NCI-H524 treated with DMSO at 0.1 percent for 48 hours (cell line): ENCODE data around the gene CENPN.

Experiments used
- DNase-seq: peaks from one replicate; lab custom pipeline; 2025; lab: John Stamatoyannopoulos, UW

Gene CENPN, protein sequence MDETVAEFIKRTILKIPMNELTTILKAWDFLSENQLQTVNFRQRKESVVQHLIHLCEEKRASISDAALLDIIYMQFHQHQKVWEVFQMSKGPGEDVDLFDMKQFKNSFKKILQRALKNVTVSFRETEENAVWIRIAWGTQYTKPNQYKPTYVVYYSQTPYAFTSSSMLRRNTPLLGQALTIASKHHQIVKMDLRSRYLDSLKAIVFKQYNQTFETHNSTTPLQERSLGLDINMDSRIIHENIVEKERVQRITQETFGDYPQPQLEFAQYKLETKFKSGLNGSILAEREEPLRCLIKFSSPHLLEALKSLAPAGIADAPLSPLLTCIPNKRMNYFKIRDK

DNA sequence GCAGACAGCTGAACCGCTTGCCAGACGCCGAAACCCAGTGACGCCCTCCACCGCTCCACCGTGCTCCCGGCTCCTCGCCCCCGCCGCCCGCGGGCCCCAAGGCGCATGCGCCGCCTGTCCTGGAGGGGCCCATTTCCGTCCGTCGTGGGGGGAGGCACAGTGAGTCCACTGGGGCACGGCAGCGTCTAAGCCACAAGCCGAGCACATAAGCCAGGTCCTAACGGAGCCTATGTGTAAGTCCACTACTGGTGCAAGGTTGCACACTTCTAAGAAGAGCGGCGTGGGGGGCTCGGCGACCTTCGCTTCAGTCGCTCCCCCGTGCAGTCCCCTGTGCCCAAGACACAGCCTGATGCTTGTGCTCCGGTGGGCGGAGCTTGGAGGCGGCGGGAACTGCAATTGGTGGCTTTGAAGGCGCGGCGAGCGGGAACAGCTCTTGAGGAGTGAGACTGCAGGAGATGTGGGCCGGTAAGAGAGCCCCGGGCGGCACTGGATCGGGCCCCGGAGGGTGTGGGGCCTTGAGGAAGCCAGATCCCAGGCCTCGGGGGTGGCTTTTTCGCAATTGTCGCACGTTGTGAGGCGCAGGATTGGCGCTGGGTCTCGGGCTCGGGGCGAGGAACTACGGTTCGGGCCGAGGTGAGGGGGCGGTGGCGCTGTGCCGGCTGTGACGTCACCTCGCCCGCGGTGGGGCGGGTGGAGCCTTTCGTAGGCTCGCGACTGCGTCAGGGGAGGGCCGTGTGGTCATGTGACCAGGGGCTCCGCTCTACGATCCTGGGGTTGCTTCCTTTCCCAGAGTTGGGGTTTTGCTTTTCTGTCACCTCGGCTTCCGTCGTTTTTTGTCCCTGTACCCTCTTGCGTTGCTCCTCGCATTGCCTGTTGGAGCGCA lies at the start of gene CENPN, which contains the start of gene CMC2:
Gene CENPN (plus strand): TSS at position 402 of the 883 bp plus-strand sequence. CDS start 4,726 bp downstream, outside the sequence.
Gene CMC2 (minus strand): TSS at position 73 of the 883 bp plus-strand sequence. CDS start 9,491 bp downstream, outside the sequence.
- peak; percentile 74 for DNase-seq

DNA sequence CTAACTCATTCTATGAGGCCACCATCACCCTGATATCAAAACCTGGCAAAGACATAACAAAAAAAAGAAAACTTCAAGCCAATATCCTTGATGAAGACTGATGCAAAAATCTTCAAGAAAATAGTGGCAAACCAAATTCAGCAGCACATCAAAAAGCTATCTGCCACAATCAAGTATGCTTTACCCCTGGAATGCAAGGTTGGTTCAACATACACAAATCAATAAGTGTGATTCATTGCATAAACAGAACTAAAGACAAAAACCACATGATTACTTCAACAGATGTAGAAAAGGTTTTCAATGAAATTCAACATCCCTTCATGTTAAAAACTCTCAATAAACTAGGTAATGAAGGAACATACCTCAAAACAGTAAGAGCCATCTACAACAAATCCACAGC lies 48.7 kb upstream of the CENPN start:
- DNase-seq = no peak

DNA sequence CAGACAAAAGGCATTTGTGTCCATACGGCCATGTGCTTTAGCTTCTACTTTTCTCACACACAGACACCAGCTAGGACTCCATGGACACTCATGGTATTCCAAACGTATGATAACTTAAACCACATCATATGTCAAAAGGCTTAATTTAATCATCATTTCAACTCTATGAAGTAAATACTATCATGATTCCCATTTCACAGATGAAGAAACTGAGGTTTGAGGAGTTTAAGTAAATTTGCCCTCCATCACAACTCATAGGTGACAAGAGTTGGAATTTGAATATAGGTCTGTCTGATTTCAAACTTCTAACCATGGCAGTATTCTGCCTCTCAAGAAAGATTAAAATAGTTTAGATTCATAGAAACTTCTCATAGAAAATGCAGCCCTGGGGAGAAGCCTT lies 44.1 kb upstream of the CENPN start:
- no peak for DNase-seq

DNA sequence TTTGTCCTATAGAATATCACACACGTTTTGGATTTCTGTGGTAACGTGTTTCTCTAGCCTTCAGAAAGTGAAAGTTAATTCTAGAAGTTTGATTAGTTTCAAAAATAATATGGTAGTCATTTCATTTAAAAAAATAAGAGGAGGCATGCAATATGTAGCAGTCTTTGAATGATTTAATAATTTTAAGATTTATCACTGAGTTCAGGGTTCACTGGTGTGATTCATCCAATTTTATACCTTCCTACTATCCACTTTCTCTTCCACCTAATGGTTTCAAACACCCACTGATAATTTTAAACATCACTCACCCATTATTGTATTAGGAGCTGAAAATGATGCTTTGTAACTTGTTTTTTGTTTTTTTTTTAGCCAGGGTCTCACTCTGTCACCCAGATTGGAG lies 42.7 kb upstream of the CENPN start:
- no peak for DNase-seq

DNA sequence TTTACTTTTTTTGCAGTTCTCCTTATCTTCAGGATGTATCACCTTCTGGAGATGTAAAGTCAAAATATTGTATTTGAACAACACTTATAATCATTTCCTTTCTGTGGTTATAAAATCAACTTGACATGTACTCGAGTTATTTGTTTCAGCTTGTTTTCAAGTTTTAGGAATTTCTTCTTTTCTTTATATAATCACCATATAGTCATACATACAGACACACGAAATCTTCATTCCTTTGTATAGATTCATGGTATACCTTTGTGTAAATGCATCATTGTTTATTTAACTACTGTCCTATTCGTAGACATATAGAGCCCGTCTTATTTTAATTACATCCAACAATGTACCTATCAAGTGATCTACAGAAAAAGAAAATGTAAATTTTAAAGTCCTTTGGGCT lies 40.4 kb upstream of the CENPN start:
- DNase-seq = no peak

DNA sequence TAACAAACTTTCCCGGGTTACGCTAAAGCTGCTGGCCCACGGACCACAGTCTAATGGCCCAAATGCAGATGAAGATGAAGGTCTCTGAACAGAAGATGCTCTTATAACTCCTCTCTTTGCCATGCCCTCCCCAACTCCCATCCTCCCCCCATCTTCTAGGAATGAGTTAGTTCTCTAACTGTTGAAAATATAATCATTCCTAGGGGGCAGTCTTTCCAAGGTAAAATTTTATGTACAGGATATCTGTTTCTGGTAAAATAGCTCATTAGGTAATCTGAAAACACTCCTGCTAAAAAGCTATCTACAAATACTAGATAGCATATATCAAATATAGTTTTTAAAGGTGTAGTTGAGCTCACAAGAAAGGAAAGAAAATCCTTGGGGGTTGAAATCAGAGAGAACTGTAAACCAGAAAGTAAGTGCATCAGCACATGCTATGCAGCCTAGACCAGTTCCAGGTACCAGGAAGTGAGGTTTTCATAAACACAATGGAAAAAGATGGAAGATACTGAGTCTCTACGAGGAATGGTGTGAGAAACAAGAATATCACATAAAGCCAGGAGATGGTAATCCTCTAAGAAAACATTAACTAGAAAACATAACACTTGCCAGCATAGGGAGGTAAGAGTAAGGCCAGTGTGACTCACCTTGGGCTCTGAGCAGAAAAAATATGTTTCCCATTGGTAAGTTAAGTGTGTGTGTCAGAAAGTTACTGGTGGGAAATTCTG lies 38.5 kb upstream of the CENPN start:
- no peak for DNase-seq

DNA sequence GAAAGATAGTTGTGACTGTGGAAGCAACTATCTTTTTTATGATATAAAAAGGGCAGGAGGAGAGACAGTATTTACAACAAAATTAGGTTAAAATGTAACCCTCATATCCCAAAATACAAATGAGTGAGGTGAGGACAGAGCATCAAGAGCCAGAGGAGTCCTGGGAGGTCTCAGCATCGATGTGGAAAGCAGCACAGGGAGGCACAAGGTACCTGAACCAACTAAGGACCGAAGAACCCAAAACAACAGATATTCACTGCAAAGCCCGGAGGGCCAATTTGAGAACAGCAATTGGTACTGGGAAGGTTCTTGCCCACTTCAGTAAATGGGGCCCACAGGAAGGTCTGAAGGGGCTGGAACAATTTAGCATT lies 37.9 kb upstream of the CENPN start:
- no peak for DNase-seq

DNA sequence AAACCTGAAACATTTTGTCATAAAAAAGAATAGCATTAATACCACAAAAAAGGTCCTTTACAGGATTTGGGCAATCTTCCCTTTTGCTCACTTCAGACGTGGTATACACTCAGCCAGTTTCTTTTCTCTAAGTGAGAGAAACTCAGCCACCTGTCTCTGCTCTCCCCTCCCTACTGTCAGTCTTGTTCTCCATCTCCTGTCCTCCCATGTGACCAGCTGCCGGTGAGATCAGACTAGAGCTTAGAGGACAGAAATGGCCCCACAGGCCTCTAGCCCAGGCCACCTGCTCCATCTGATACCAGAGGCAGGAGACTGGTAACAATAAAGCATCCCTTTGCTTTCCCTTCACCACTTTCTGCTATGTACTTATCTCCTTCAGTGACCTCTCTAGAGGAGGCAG lies 35.2 kb upstream of the CENPN start:
- DNase-seq = peak; percentile 80

DNA sequence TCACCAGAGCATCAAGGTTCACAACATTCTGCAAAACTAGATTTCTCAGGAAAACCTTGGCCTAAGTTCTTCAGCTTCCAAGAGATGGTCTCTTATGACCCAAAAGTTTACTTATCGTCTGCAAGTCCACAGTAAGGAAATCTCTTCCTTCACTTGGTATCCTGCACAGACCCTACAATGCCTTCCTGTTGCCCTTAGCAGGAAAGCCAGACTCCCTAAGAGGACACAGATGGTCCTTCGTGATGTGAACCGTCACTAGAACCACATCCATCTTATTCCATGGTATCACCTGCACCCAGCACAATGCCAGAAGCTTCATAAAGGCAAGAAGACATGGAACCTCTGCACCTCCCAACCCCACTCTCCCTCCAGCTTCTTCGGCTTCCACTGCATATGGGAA lies 34.4 kb upstream of the CENPN start:
- DNase-seq = no peak

DNA sequence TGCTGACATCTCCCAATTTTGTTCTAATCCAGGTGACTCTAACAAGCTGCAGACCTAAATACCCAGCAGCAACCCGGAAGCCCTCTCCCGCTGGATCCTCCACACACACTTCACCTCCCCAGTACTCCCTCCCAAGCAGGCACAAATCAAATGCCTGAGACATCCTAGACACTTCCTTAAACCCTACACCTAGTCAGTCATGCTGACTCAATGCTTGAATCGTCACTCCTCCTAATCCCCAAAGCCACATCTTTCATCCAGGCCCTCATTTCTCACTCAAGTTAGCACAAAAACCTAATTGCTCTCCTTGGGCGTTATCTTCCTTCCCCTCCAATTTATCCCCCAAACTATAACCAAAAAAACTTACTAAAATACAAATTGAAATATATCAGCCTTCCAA lies 33.0 kb upstream of the CENPN start:
- no peak for DNase-seq

DNA sequence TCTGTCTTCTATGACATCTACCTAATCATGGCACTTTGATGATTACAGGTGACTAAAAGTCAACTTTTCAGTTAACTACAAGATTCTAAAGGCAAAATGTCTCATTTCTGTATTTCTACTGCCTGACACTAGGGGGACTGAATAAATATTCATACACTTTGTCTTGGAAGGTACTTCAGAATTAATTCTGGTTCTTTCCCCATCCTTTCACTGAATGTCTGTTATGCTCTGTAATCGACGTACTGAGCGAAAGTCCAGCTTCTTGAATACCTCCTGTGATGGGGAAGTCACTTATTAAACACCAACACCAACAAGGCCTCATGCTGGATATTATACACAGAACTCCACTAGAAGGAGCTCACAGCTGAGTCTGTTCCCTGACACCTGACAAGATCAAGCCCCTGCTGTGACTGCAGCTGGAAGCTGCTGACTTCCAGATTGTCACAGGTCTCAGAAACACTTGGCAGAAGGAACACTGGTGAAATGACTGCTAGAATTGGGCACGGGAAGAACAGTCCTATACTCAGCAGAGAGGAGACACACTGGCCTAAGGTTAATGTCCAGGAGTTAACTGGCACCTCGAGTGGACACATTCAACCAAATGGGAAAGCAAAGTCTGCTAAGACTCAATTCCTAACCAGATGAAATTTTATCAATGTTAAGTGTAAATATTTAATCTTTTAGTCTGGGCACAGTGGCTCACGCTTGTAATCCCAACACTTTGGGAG lies 32.2 kb upstream of the CENPN start:
- DNase-seq = peak; percentile 71

DNA sequence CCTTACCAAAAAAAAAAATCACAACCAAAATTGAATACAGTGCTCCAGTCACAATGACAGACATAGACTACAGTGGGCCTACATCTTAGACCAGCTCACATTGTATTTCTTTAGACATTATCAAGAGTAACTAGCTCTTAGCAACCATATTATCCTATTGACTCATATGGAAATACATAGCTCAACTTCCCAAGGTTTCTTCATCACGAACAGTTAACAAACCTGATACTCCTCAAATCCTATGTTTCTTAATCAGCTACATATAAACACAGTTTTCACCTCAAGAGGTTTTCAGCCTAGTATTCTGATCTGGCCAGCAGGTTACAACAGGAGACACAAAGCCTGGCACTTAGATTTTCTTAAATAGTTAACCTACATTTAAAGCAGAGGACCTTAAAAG lies 30.1 kb upstream of the CENPN start:
- DNase-seq = no peak

DNA sequence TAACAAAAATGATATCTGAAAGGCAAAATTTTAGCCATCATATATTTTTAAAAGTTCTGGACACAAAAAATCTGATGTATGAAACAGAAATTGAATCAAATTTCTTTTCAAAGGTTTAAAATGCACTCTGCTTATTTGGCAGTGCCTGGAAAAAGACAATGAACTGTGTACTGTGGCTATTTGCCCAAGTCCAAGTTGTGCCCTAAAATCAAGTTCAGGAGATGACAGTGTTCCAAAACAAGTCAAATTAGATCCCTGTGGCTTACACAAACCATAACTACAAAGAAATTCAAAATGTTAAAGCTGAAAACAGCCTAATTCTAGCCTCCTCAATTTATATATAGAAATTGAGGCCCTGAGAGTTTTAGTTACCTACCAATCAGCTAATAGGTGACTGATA lies 25.9 kb upstream of the CENPN start:
- no peak for DNase-seq

DNA sequence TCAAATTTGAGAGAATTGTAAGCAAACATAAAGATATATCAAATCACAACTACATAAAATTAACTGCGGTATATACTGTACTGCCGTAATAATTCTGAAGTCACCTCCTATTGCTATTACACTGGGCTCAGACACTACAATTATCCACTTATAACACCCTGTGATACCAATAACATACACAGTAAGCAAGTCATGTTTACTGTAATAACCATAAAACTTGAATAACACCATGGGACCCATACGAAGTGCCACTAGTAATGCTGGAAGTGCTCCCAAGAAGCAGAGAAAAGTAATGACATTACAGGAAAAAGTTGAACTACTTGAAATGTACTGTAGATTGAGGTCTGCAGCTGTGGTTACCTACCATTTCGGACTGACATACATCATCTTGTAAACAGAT lies 24.4 kb upstream of the CENPN start:
- DNase-seq = no peak

DNA sequence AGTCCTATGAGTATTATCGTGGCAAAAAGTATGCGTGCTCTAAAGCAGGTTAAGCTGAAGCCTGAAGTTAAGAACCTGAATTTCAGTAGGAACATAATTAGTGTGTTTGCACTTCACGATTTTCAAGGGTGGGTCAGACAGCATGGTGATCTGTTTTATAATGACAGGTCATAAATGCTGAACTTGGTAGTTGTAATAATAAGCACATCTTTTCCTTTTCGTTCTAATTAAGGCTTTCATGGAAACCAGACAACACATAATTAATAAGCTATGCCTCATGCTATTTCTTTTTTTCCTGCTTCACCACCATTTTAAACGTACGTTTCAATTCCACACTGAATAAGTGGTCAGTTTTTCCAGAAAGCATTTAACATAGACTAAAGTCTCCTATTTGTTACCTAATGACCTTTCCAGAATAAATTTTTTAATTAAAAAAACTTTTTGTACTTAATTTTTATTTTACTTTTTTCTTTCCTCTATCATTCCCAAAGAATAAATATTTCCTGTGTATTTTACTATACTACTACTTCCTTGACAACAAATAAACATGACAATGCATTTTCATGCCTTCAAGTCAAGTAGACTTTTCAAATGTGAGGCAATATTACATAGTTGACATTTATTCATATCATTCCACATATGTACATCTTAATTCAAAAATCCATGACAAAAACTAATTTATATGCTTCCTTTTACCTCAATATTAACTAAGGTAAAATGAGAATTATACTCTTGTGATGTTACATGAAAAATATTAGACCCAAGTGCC lies 22.7 kb upstream of the CENPN start:
- no peak for DNase-seq

DNA sequence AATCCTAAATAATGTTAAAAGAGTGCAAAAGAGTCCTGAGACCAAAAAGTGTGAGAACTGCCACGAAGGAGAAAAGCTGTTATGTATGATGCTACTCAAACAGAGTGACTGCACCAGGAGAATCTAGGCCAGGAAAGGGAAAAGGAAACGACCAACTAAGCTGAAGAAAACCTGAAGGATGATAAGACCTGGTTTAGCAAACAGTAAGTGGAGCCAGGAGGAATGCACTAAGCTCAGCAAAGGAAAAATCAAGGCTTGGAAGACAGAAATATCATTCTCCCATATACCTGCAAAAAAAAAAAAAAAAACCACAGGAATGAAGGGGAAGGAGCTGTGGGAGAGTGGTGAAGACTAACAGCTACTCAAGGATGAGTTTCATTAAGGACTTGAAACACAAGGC lies 21.4 kb upstream of the CENPN start:
- no peak for DNase-seq

DNA sequence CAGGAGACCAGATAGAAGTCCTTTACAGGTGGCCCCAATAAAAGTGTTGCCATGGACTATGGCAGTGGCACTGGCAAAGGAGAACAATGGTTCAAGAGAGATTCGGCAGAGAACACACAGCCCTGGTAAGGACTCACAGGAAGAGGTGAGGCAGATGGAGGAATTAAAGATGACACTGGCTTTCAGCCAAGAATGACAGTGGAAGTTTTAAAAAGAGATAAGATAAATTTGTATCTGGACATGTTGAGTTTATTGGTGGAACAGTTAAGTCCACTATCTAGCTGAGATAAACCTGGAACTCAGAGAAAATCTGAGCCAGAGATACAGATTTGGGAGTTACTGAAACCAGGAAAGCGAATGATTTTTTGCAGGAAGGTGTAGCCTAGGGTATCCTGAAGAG lies 20.5 kb upstream of the CENPN start:
- DNase-seq = no peak

DNA sequence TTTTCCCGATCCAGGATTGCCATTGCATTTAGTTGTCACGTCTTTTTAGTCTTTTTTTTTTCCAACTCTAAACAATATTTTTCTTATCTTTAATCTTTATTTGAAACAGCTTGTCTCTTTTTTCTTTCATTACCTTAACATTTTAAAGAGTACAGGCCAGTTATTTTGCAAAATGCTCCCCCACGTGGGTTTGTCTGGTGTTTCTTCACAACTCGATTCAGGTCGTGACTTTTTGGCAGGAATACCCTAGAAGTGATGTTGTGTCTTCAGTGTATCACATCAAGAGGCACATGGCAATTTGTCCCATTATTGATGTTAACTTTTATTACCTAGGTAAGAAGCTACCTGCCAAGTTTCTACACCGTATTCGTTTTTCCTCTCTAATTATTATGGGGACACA lies 18.3 kb upstream of the CENPN start:
- no peak for DNase-seq

DNA sequence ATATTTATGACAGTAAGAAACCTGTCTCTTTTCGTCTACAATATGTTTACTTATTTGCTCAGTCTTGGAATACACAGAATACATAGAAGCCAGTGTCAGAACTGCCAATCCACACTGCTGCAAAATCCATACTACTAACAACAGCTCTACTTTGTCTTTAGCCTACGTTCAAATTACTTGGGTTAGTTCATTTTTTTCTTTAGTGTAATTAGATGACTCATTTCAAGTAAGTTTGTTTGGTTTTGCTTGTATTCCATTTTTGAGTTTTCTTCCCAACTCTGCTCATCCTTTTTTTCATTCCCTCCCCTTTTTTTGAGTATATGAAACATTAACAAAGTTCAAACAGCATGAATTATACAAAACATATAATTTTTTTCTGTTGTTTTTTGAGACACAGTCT lies 17.2 kb upstream of the CENPN start:
- no peak for DNase-seq

DNA sequence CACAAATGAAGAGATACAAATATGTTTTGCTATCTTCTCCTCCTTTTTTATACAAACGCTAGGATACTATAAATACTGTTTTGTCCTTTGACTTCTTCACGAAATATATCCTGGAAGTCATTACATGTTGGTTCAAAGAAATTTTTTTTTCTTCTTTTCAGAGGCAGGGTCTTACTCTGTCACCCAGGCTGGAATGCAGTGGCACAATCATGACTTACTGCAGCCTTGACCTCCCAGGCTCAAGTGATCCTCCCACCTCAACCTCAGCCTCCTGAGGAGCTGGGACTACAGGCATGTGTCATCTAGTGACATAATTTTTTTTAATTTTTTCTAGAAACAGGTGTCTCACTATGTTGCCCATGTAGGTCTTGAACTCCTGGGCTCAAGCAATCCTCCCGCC lies 16.4 kb upstream of the CENPN start:
- DNase-seq = no peak

DNA sequence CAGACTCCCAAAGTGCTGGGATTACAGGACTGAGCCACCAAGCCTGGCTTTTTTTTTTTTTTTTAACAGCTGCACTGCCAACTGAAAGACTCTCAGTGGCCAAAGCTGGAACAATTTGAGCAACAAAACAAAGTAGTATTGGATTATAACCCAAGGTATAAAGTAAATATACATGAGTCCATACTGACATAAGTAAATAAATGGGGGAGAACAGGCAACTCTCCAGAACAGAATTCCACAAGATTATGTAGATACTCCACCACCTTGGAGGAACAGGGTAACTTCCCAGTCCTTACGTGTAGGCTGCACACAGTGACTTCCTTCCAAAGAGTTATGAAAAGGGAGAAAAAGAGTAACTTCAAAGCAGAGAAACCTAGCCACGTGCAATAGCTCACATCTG lies 16.0 kb upstream of the CENPN start:
- DNase-seq = no peak
